DLD1 (cell line): Measurements from ENCODE around the gene PKP4.

Experiments used
- in situ Hi-C: cut with HindIII; loops from 2 replicates; pipeline ENCODE4 v1.10.0; 2017; ENCODE audit warnings: low sequenced_read_pairs

The PKP4 gene

DNA sequence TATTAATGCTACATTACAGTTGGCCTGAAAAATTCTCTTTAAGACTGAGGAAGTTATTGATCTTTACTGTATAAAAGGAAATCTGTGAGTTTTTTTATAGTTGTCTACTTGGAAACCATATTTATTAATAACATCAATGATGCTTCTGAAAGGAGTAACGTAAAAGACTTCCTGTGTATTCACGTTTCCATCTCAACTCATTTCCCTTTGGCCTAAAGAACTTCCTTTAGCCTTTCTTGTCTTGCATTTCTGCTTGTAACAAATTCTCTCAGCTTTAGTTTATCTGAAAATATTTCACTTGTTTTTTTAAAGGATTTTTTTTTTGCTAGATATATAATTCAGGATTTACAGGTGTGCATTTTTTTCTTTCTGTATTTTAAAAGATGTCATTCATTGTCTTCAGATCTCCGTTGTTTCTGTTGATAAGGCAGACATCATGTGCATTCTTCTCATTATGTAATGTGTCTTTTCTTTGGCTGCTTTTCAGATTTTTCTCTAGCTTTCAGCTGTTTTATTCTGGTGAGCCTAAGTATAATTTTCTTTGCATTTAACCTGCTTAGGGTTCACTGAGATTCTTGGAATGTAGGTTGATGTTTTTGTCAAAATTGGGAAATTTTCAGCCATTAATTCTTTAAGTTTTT lies 179.3 kb downstream of the PKP4 start:
- in situ Hi-C loops, result no loop called here

DNA sequence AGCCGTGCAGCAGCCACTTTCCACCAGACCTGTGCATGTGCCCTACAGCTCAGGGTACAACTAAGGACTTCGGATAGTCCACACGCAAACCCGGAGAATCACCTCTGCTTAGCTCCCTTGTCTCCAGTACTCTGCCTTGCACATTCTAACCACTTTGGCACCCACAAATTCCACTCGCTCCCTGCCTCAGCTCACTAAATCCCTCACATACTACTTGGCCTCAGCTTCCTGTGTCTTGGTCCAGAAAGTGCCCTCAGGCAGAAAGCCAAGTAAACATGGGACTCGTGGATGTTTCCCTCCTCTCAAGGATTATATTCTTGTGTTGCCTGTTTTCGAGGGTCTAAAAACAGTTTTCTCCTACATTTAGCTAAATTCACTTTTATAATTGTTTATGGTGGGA lies 180.6 kb downstream of the PKP4 start:
- in situ Hi-C loops, result no loop called here

DNA sequence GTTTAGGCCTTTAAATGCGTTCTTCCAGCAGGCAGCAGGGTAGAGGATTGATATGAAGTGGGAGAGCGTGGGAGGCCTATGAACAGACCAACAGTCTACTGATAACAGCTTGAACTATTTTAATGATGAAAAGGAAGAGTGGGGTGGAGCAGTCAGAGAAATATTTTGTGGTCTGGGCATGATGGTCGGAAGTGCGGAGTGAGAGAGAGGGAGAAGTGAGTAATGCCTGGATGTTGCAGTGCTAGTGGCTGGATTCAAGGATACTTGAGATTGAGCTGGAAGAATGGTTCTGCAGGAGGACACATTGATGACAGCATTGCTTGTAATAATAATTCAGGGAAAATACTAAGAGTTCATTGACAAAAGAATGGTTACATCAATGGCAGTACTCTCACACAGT lies 187.4 kb downstream of the PKP4 start:
- in situ Hi-C loops, result no loop called here

DNA sequence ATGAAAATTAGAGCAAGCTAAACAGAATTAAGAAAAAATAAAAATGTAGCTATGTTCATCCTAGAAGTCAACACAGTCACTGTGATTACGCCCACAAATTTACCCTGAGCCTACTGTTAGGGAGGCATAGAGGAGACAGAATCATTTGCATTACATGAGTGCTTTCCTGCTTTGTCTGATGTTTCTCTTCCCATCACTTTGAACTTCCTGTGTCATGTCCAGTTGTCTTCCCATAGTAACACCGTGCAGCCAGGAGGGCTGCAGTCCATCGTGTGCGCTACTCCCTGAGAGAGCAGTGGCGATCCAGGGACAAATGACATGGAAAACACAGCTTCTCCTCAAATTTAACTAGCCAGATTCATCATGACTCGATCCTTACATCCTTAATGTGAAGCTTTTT lies 188.5 kb downstream of the PKP4 start:
- in situ Hi-C loops, result no loop called here

DNA sequence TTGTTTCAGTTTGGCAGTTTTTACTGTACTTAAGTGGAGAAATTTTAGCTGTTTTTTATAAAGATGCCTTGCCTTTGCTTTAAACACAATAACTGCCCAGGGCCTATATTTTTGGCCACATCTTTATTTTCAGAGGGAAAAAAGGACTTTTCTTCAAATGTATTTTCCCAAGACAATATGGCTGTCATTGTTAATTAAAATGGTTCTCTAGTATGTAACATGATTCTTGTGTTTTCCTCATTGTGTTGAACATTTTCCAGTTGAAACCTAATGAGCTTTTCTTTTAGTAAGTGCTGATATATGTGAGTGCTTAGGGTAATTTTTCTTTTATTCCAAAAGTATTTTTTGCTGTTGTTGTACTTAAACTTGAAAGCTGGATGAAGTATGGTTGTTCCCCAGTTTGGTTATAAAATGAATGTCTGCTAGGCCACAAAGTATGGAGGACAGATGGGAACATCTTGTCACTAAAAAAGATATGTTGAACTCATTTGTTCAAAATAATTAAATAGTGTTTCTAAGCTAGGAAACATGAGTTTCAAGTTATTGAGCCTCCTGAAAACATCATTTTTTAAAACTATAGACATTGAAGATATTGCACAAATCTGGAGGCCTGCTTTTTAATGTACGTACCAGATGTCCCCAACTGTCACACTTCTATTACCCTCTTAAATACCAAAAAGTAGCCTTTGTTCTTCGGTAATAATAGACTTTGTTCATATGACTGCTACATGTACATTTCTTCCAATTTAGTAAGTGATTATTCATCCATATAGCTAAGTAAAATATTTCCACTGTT lies 190.9 kb downstream of the PKP4 start:
- in situ Hi-C loops, result no loop called here

DNA sequence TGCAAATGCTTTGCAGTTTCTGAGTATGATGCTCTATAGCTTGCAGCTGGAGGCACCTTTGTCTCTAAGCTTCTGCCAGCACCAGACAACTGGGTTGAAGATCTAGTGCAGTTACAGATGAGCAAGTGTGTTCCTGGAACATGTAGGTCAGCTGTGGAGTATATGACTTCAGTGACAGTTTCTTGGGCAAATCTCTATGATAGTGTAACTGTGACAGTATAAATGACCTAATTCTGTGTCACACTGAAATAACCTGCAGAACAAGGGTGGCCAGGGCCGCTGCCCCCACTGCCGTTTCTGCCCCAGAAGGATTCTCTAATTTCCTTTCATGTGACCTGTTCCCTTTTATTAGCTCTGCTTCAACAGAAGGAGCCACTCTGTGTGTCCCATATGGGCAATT lies 193.1 kb downstream of the PKP4 start:
- in situ Hi-C loops, result no loop called here

DNA sequence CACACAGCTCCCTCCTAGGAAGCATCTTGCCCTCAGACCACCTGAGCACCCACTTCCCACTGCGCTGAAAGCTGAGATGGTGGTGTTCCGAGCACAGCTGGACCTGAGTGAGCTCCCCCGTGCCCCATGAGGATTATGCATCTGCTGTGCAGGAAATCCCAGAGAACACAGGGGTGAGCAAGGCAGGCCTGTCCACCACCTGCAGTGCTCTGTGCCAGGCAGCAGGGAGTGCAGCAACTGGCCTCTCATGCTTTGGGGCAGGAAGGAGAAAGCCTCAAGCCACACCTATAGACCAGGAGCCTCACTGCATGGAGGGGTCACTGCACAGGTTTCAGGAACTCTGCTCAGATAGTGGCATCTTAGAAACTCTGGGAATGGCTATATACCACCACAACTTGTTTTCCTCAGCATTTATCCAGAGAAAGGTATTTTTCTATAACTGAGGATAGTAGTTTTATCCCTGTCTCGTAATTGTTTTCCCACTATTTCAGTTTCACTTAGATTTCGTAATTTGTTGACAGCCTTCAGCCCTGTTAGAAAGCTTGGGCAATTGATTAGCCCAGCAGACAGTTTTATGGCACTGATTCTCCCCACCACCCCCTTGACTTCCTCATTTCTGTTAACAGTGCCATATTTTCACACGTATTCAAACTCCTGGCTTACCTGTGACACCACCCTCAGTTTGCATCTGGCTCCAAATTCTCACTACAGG lies 194.1 kb downstream of the PKP4 start:
- in situ Hi-C loops, result no loop called here

DNA sequence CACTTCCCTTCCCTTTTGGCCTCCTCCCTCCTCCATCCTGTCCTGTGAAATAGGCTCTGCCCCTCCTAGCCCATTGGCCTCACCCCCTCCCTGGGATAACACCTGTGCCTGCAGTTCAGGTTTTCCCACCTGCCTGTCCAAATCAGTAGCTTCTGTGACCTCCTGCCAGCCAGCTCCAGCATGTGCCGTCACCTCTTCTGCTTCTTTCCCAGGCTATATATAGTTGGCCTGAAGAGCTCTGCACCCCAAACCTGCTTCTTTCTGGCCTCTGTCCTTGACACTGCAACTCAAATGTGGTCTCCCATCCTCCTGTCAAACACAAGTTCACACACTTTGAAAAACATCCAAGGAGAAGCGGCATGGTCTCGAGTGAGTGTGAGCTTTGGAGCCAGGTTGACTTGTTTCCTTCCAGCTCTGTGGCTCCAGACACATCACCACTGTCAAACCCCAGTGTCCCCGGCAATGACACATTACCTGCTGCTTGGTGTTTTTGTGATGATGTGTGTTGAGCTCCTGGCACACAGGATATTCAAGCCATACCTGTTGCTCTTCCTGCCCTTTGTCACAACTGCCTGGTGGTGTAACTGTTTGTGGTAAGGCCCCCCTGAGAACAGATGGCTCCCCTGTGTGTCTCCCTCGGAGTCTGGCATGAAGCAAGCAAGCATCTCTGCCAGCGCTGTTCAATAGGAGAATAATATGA lies 194.8 kb downstream of the PKP4 start:
- in situ Hi-C loops, result no loop called here

DNA sequence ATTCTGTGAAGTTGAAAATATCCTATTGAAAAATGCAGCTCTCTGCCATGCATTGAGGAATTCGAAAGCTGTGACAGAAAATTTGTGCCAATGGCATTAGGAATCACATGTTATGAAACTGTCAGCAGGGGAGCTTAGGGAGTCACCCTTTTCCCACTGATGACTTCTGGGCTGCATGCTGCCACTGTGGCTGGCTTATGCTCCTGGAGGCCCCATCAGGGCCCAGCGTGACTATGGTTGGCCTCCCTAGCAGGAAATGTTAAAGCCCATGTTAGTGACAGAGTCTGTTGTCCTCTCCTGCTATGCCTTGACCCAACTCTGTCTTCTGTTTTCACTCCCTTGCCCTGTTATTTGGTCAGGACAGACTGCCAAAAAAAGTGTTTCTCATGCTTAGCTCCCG lies 198.9 kb downstream of the PKP4 start:
- in situ Hi-C loops, result no loop called here

DNA sequence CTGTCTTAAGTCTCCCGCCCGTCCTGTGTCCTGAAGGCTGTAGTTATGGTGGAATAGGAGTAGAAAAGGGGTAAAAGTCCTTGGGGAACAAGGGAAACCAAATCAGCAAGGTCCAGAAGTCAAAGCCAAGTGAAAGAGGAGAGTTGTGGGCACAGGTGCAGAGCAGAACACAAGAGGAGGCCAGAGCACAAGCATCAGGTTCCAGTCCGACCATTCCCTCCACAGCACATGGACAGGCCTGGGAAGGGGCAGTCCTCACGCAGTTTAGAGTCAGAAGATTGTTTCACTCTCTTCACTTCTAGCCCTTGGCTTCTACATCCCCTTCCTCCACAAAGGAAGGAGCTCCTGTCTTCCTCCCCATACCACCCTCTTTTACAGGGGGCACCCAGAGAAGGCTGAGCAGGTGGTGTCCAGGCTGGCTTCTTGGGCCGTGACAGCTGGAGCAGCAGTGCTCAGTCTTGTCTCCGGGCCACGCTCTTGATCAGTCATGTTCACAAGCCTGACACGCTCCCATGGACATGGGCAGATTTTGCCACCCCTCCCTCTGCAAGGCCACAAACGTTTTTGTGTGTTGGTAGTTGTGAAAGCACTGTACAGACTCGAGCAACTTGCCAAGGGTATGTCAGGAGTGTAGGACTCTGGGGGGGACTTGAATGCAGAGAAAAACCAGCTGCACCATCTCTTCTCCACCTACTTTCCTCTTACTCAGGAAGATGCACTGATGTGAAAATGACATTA lies 199.9 kb downstream of the PKP4 start:
- in situ Hi-C loops, result no loop called here

DNA sequence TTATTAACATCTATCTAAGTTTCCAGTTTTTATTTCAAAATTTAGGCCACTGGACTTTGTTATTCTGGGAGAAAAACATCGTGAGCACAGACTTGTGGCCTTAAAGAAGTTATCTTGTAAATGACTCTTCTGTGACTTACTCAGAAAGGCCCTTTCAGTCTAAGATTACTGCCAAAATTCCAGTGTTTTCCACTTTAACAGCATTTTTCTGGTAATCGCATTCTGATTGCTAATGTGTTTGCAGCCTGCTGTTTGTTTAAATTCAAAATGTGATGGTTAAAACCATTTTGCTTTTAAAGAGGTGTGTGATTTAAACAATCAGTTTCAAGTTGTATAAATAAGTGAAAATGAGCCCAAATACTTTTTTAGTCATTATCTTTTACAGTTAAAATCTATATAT lies 201.6 kb downstream of the PKP4 start:
- in situ Hi-C loops, result no loop called here

DNA sequence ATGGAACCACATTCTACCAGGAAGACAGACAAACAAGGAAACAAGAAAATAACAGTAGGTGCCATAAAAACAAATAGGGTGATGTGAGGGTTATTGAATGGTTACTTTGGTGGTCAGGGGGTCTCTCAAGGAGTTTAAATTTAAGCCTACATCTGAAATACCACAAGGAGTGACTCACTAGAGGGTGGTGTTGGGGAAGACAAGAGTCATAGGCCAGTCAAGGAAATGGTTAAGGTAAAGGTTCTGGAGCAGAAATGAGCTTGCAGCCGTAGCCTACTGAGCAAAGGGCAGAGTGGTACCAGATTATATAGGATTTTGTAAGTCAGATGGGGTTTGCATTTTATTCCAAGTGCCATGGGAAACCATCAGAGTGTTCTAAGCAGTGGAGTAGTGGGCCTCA lies 202.7 kb downstream of the PKP4 start:
- in situ Hi-C loops, result no loop called here

DNA sequence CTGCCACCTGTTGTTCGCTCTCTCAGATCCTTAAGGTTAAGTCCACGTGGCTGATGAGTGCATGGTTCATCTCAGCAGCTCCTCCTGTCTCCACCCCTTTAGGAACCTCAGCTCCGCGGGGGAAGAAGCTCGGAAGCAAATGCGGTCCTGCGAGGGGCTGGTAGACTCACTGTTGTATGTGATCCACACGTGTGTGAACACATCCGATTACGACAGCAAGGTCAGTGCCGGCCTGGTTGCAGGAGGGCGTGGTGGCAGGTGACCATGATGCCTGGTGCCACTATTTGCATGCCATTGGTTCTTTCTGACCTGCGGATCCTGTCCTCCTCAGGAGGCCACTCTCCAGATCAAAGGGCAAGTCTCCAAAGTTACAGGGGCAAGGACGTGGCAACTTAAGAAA lies 204.5 kb downstream of the PKP4 start:
- in situ Hi-C loops, result no loop called here

DNA sequence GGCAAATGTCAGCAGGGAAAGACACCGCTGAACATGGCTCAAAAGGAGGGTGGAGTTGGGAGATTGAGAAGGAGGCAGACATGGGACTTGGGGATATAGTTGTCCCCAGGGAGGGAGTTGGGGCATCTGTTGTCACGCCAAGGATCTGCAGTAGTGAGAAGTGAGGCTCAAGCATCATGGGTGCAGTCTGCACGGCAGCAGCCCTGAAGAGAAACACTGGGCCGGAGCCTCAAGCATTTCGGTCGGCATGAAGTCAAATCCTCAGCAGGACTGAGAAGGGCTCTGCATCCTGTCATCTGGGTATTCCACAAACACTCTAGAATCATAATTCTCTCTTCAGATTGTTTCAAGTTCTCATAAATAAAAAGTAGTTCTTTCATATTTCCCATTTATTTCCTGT lies 205.7 kb downstream of the PKP4 start:
- in situ Hi-C loops, result no loop called here

DNA sequence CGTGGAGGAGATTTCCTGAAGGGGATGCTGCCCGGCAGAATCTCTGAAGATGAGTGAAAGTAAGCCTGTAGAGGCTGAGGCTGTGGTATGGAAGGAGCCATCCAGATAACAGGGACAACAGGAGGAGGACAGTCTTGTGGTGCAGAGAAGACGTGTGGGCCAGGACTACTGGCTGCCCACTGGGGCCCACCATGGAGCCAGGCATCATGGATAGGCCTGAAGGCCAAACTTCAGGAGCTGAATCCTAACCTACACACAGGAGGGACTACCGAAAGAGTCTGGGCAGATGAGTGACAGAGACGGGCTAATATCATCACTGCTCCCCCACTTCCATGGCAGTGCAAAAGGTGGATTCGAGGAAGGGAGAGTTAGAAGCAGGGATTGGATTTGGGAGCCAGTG lies 207.0 kb downstream of the PKP4 start:
- in situ Hi-C loops, result no loop called here

DNA sequence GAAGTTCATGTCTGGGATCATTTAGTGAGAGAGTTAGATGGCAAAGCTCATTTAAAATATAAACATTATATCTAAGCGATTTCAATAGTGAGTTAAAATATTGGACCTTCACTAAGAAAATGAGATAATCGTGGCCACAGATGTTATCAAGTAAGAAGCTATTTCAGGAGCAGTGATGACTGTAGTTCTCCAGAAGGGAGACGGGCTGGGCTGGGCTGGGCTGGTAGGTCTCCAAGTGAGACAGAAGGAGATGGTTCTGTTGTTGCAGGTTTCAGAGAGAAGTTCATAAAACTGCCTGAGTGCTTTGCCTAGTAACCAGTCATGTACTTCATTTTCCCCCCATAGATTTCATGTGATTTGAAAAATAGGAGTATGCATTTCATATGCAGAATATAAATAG lies 208.2 kb downstream of the PKP4 start:
- in situ Hi-C loops, result no loop called here

DNA sequence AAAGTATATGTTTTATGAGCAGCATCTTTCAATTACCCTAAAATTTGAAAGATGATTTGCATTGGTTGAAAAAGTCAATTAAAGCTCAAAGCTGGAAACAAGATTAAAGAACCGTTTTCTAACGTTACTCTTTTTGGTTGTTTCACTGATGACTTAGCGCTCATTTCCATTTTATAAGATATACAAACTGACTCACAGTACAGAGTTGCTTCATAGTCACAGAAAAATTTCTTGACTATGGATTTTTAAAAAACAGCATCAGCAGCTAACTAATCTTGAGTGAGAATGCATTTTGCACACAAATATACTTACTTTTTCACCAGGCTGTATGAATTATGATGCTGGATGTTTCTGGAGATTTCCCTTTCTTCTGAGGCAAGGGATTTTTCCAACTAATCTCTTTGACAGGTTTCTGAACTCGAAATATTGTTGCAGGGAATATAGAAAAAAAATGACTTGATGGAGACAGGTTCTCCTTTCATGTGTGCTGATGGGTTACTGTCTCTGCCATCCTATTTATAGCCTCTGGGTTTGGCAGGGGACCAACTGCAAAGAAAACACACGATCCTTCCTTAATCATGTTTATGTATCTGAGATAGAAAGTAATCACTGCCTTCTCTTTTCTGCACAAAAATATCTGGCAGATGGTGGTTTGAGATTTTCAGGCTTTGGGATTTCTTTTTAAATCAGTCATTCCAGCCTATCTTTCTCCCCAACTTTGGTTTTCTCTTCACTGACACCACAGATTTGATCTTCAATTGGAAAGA lies 209.0 kb downstream of the PKP4 start:
- in situ Hi-C loops, result no loop called here

DNA sequence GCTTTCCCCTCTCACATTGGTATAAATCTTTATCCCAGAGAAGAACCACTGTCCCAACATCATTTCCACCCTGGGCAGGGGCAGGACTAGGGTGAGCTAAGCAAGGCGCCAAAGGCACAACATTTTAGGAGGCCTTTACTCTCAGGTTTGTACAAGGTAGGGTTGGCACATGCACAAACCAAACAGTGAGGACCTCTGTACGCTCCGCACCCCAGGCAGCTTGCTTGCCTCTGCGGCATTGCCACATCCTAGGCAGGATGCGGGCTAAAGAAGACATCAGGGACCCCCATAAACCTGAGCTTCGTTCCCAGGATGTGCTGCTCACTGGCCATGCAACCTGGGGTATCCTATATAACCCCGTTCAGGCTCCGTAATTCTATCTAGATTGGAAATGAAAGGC lies 210.2 kb downstream of the PKP4 start:
- in situ Hi-C loops, result no loop called here

DNA sequence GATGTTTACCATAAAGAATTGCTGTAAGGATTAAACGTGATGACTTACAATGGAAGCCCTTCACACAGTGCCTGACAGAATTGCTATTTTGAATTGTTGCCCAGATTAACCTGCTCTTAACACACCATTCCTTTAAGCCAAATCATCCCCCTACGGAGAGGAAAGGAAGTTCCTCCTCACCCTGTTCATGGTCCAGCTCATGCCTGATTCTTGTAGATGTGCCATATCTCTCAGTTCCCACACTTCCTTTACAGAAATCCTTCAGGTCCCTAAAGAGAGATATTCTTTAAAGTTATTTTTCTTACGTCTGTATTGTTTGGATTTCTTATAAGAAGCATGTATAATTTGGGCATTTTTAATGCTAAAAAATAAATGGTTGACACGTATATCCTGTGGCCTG lies 210.8 kb downstream of the PKP4 start:
- in situ Hi-C loops, result no loop called here
